Transverse colon (tissue), 4 donors: ENCODE measurements around the gene SLC22A3. TPM values are rescaled to one million over a fixed set of nuclear protein-coding genes. Genes with fewer than 3 reads are reported as not detected.
"Not testable (repeated sequence)": the region's sequence is repeated elsewhere in the genome, so short reads cannot be mapped to it uniquely, and the experiment has no call there.

ENCODE experiments used
- DNase-seq: peaks from one replicate; pipeline ENCODE4 v3.0.0-alpha.2; 2019
- H3K27ac ChIP-seq, 4 donors: fragments of 200-600 bp; sonication (generic); 2 replicates each; pipeline ENCODE4 v1.5.1; 2016 to 2018; ENCODE audit warnings: inconsistent platforms in 4 of 4
- H3K27me3 ChIP-seq: fragments of 200-600 bp; sonication (generic); 2 replicates; pipeline ENCODE4 v1.5.1; 2017; ENCODE audit warnings: inconsistent platforms
- H3K36me3 ChIP-seq, 4 donors: fragments of 200-600 bp; sonication (generic); 2 replicates each; pipeline ENCODE4 v1.5.1; 2017 to 2019; ENCODE audit warnings: inconsistent platforms in 4 of 4
- H3K4me1 ChIP-seq, 4 donors: fragments of 200-600 bp; sonication (generic); 2 replicates each; pipeline ENCODE4 v1.5.1; 2017 to 2020; ENCODE audit warnings: inconsistent platforms in 4 of 4
- H3K4me3 ChIP-seq, 4 donors: fragments of 200-600 bp; sonication (generic); 1 replicate in 1 of 4; 2 replicates in 3 of 4; pipeline versions ENCODE4 v1.5.1 to v1.6.1; 2017 to 2019; ENCODE audit warnings: inconsistent platforms in 4 of 4
- H3K9me3 ChIP-seq, 2 donors: fragments of 200-600 bp; sonication (generic); 2 replicates each; pipeline ENCODE4 v1.5.1; 2017 to 2019; ENCODE audit warnings: inconsistent platforms in 2 of 2
- CTCF ChIP-seq, 5 experiments: fragments of 200-600 bp in 3 of 5; fragments of 450-650 bp in 2 of 5; sonication (generic) in 3 of 5; IDR thresholded peaks; 1 replicate in 2 of 5; 2 replicates in 3 of 5; pipeline ENCODE4 v1.5.1; 2016 to 2017; ENCODE audit warnings: antibody characterized with exemption in 5 of 5, inconsistent platforms in 3 of 5, mild to moderate bottlenecking in 2 of 5, moderate library complexity in 1 of 5
- EP300 ChIP-seq: sonication (generic); formaldehyde crosslinking; IDR thresholded peaks from one replicate; pipeline ENCODE4 v1.6.1; 2017; ENCODE audit warnings: antibody characterized with exemption, low read depth
- POLR2A ChIP-seq: fragments of 450-650 bp; IDR thresholded peaks from one replicate; pipeline ENCODE4 v1.6.1; 2016; ENCODE audit warnings: antibody characterized with exemption, mild to moderate bottlenecking, moderate library complexity
- POLR2AphosphoS5 ChIP-seq, 3 donors: sonication (generic); formaldehyde crosslinking; IDR thresholded peaks; one replicate each; pipeline ENCODE4 v1.6.1; 2016; ENCODE audit warnings: antibody characterized with exemption in 3 of 3
- WGBS, 2 donors: methylation state at CpG; one replicate each; pipeline ENCODE4 v1.1.5; 2018; ENCODE audit warnings: low coverage in 1 of 2; 5-methylcytosine and 5-hydroxymethylcytosine counted together
- in situ Hi-C, 4 donors: fragments of 200-750 bp; cut with MboI; loops; one replicate each; pipeline versions ENCODE4 v1.15.0 to v1.15.1; 2017; ENCODE audit warnings: low sequenced_read_pairs in 3 of 4, low pct_ligation_motif_present in 1 of 4, low pct_unique_long_range_greater_than_20kb in 1 of 4
- intact Hi-C: fragments of 100-400 bp; cut with DNase I; formaldehyde crosslinking; loops from one replicate; pipeline ENCODE4 v1.15.1; 2023; ENCODE audit warnings: low total_unique reads
- total RNA-seq, 4 donors: library from RNA; depleted of rRNA; stranded (reverse); fragments of >200 nt; gene quantifications; one replicate each; pipeline ENCODE4 v1.1.0, GENCODE V29; 2016

Gene SLC22A3
- total RNA-seq, 4 donors from 2014 or later = 4.5 to 12.0 (median 6.9) TPM

- Histone ChIP-seq H3K27me3 (no peaks in the 10 kb centered on the region), H3K36me3 (no peaks in the 10 kb centered on the region), H3K9me3 (no peaks in the 10 kb centered on the region), H3K4me3 (no peak overlapping the region), H3K27ac (no peak overlapping the region), H3K4me1 (no peaks in the 10 kb centered on the region)
- in situ Hi-C loops = no loop called here
- no peak for DNase-seq
- 82 to 89% methylated on average over 4 to 6 of the region's 6 CpGs for WGBS, 2 donors
- intact Hi-C loops = no loop called here
- TF ChIP-seq POLR2AphosphoS5 (IDR thresholded peaks at IDR 0.05) = no peak
- TF ChIP-seq POLR2A = no peak
- TF ChIP-seq CTCF (IDR thresholded peaks at IDR 0.05) = no peak
- no peak for TF ChIP-seq EP300
These were observed 19.8 kb downstream of the SLC22A3 start for GRCh38 chr6:160367798-160368547.

- in situ Hi-C loops = no loop called here
- WGBS, 2 donors = 82 to 86% methylated on average over 4 of the region's 4 CpGs
These were observed 20.5 kb downstream of the SLC22A3 start for GRCh38 chr6:160368670-160369069.

GRCh38 chr6:160373601-160374000 is 25.4 kb downstream of the SLC22A3 start:
- H3K27ac ChIP-seq, H3K4me1 ChIP-seq, H3K4me3 ChIP-seq, H3K27me3 ChIP-seq, intact Hi-C loops, H3K9me3 ChIP-seq, H3K36me3 ChIP-seq, DNase-seq, in situ Hi-C loops: not testable (repeated sequence)
- 80% methylated on average over 4 of the region's 4 CpGs; no CpG with 5 or more reads in 1 of the 2 donors for WGBS, 2 donors

More at GRCh38 chr6:160368670-160369069, 20.5 kb downstream of the SLC22A3 start:
- no peak overlapping the region for H3K27ac ChIP-seq
- no peaks in the 10 kb centered on the region for H3K9me3 ChIP-seq
- DNase-seq = no peak
- no peaks in the 10 kb centered on the region for H3K27me3 ChIP-seq
- H3K36me3 ChIP-seq = no peaks in the 10 kb centered on the region
- no peaks in the 10 kb centered on the region for H3K4me1 ChIP-seq
- no peak for TF ChIP-seq EP300
- TF ChIP-seq POLR2A = no peak
- no peak for TF ChIP-seq POLR2AphosphoS5 (IDR thresholded peaks at IDR 0.05)
- TF ChIP-seq CTCF (IDR thresholded peaks at IDR 0.05) = no peak
- no peak overlapping the region for H3K4me3 ChIP-seq
- intact Hi-C loops = no loop called here

GRCh38 chr6:160374836-160375560 is 26.8 kb downstream of the SLC22A3 start:
- no peak overlapping the region for H3K27ac ChIP-seq
- H3K36me3 ChIP-seq = no peaks in the 10 kb centered on the region
- in situ Hi-C loops (no loop called here), intact Hi-C loops (no loop called here)
- DNase-seq = no peak
- 40 to 64% methylated on average over 1 to 3 of the region's 3 CpGs for WGBS, 2 donors
- H3K4me3 ChIP-seq = no peak overlapping the region
- TF ChIP-seq CTCF (IDR thresholded peaks at IDR 0.05) (no peak), POLR2A (no peak), POLR2AphosphoS5 (IDR thresholded peaks at IDR 0.05) (no peak), EP300 (no peak)
- H3K27me3 ChIP-seq = no peaks in the 10 kb centered on the region
- no peaks in the 10 kb centered on the region for H3K4me1 ChIP-seq
- H3K9me3 ChIP-seq = no peaks in the 10 kb centered on the region
